ENCODE measurements around the gene ARHGAP33. TPM values are rescaled to one million over a fixed set of nuclear protein-coding genes. Genes with fewer than 3 reads are reported as not detected.

ARHGAP33 gene
- total and polyA plus RNA-seq, 10 of the 15 experiments (the other 5 are each of a cell fraction or from before 2014, with no cell fraction given) = 0.05 to 22.9 (median 2.3) TPM; not detected in 1

DNA sequence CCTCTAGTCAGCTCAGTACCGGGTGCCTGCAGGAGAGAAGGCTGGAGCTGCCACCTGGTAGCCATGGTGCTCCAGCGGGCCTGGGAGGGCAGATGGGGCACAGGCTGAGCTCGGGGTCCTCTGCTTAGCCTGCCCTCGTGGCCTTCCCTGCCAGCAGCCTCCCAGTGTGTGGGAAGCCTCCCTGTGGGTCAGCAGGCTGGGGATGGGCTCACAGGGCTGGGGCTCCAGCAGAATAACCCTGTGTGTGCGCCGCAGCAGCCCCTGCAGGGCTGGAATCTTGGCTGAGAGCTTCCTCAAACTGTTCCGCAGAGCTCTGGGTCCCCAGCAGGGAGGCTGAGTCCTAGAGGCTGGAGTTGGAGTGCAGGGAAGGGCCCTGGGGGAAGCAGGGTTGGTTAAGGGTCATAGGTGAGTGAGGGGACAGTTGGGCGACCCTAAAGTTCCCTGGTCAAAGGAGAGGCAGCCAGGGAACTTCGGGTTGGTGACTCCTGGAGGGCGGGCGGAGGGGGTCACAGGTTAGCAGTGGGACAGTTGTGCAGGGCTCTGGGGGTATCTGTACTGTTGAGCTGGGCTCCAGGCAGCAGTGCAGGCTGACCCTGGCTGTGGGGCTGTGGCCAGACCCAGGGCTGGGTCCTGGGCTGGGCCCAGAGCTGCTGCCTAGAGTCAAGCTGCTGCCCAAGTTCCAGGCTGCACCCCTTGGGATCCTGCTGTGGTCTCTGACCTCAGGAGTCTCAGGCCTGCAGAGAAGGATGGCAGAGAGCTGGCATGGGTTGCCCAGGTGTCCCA lies 14.0 kb downstream of the ARHGAP33 start:
- in situ Hi-C loops (cut with MboI) (no loop called here), intact Hi-C loops (cut with micrococcal nuclease; ENCODE audit: unreplicated experiment) (no loop called here)
- H3K4me3 ChIP-seq = no peak overlapping the region
- DNase-seq (ENCODE audit: low read depth, low spot score) = no peak
- SMC1A ChIA-PET (ENCODE audit: uncharacterized antibody, unreplicated experiment) = no interaction called here
- no peak for TF ChIP-seq HDGF (IDR thresholded peaks at IDR 0.05)
- no peak for TF ChIP-seq SMC3 (IDR thresholded peaks at IDR 0.05; ENCODE audit: borderline replicate concordance, low read length)
- TF ChIP-seq SPI1 (IDR thresholded peaks at IDR 0.05; ENCODE audit: borderline replicate concordance, insufficient read depth, low read depth, low read length) = no peak
- no peak for TF ChIP-seq PAX5 (IDR thresholded peaks at IDR 0.05; ENCODE audit: borderline replicate concordance, low read depth, low read length)
- no peak for TF ChIP-seq TCF12 (IDR thresholded peaks at IDR 0.05; ENCODE audit: low read depth, low read length)
- TF ChIP-seq NFXL1 (IDR thresholded peaks at IDR 0.05; ENCODE audit: borderline replicate concordance) = no peak
- no peak for TF ChIP-seq CEBPB (IDR thresholded peaks at IDR 0.05; ENCODE audit: borderline replicate concordance in 1 of 2, low read depth in 2 of 2, low read length in 2 of 2)
- TF ChIP-seq KLF5 (IDR thresholded peaks at IDR 0.05; ENCODE audit: partially characterized antibody) = no peak
- TF ChIP-seq BACH1 (IDR thresholded peaks at IDR 0.05; ENCODE audit: borderline replicate concordance) = no peak
- no peak overlapping the region for H3K4me2 ChIP-seq (ENCODE audit: control insufficient read depth, insufficient read depth)
- no peak overlapping the region for H3K27ac ChIP-seq (ENCODE audit: control insufficient read depth, insufficient read depth)
- no peaks in the 10 kb centered on the region for H3K79me2 ChIP-seq (ENCODE audit: control insufficient read depth, insufficient read depth, low read length)
- no peaks in the 10 kb centered on the region for H3K9me3 ChIP-seq (replicated peaks; ENCODE audit: control insufficient read depth, insufficient read depth, low read length)
- WGBS (ENCODE audit: insufficient coverage, insufficient replicate concordance, low lambda C conversion rate, missing lambda C conversion rate) = 44% methylated on average over 9 of the region's 11 CpGs
- BruUV-seq (replicated peaks) = no TSS peak
- H3K27me3 ChIP-seq (replicated peaks in 1 of 2; ENCODE audit: control insufficient read depth in 2 of 2, insufficient read depth in 2 of 2, low read length in 1 of 2) = no peaks in the 10 kb centered on the region; a peak in 1 of 4 replicates
- CTCF ChIA-PET = interaction anchor here (1.5 to 3.1 kb wide), 2 partner anchors 11 to 95 kb away, joined by 3 to 12 read pairs; no protein-coding TSS in a partner anchor
- no peak for ATAC-seq
- RAD21 ChIA-PET (ENCODE audit: unreplicated experiment) = no interaction called here
- no peaks in the 10 kb centered on the region for H3K36me3 ChIP-seq (ENCODE audit: control insufficient read depth in 2 of 2, insufficient read depth in 2 of 2, low read length in 1 of 2)
- H3K9ac ChIP-seq (ENCODE audit: control insufficient read depth, insufficient read depth, low read length) = no peak overlapping the region
- H2AFZ ChIP-seq (ENCODE audit: control insufficient read depth, low read depth, low read length) = no peak overlapping the region
- FAIRE-seq = no peak
- H3K4me1 ChIP-seq (ENCODE audit: control insufficient read depth, insufficient read depth, low read length) = no peaks in the 10 kb centered on the region
- POLR2A ChIA-PET = no interaction called here
- H4K20me1 ChIP-seq (ENCODE audit: control insufficient read depth, insufficient read depth) = no peaks in the 10 kb centered on the region
